WTC11 (cell line): Measurements from ENCODE around the gene CMKLR1. TPM values are rescaled to one million over a fixed set of nuclear protein-coding genes. Genes with fewer than 3 reads are reported as not detected.

Experiments used
- ATAC-seq: fragments of 200-7000 bp; cut with Tn5 transposase; 2 replicates; pipeline ENCODE4 v1.10.0; 2021; ENCODE audit warnings: mild to moderate bottlenecking, moderate library complexity
- CTCF ChIA-PET: fragments of 300-600 bp; sonication (Branson Sonifier 250); formaldehyde crosslinking; loops from one replicate; lab custom pipeline; 2021; ENCODE audit warnings: antibody characterized with exemption; lab: Charles Lee
- POLR2A ChIA-PET: fragments of 350-600 bp; sonication (Branson Sonifier 250); formaldehyde crosslinking; loops from one replicate; lab custom pipeline; 2021; ENCODE audit warnings: antibody characterized with exemption; lab: Charles Lee
- DNase-seq: peaks from one replicate; pipeline ENCODE4 v3.0.0; 2021; ENCODE audit warnings: low spot score
- H3K27ac Mint-ChIP-seq: 2 replicates; pipeline ENCODE4 v1.8.0; 2021; ENCODE audit warnings: mixed read lengths
- H3K27me3 Mint-ChIP-seq: 2 replicates; pipeline ENCODE4 v1.8.0; 2021; ENCODE audit warnings: low read depth, mild to moderate bottlenecking, moderate library complexity, mixed read lengths
- H3K36me3 Mint-ChIP-seq: 2 replicates; pipeline ENCODE4 v1.8.0; 2021; ENCODE audit warnings: mixed read lengths
- H3K4me1 Mint-ChIP-seq: 2 replicates; pipeline ENCODE4 v1.8.0; 2022; ENCODE audit warnings: mixed read lengths
- H3K4me3 Mint-ChIP-seq: 2 replicates; pipeline ENCODE4 v1.8.0; 2021; ENCODE audit warnings: mild to moderate bottlenecking, moderate library complexity, mixed read lengths
- H3K9me3 Mint-ChIP-seq: 2 replicates; pipeline ENCODE4 v1.8.0; 2021; ENCODE audit warnings: mixed read lengths
- ATF3 ChIP-seq: sonication (generic); formaldehyde crosslinking; conservative IDR thresholded peaks from 2 replicates; pipeline ENCODE4 v1.8.1; 2022; ENCODE audit warnings: mild to moderate bottlenecking, missing genetic modification reagents
- ETV6 ChIP-seq: sonication (generic); formaldehyde crosslinking; IDR thresholded peaks from 2 replicates; pipeline ENCODE4 v1.8.1; 2022; ENCODE audit warnings: mild to moderate bottlenecking, missing genetic modification reagents
- JUN ChIP-seq: sonication (generic); formaldehyde crosslinking; IDR thresholded peaks from 2 replicates; pipeline ENCODE4 v1.8.0; 2023; ENCODE audit warnings: mild to moderate bottlenecking, missing genetic modification reagents
- NR1H2 ChIP-seq: sonication (generic); formaldehyde crosslinking; IDR thresholded peaks from 2 replicates; pipeline ENCODE4 v1.9.0; 2021; ENCODE audit warnings: mild to moderate bottlenecking, moderate library complexity, missing genetic modification reagents
- NR2C2 ChIP-seq: sonication (generic); formaldehyde crosslinking; IDR thresholded peaks from 2 replicates; pipeline ENCODE4 v1.8.0; 2022; ENCODE audit warnings: mild to moderate bottlenecking, missing genetic modification reagents
- RELA ChIP-seq: sonication (generic); formaldehyde crosslinking; IDR thresholded peaks from 2 replicates; pipeline ENCODE4 v1.8.1; 2022; ENCODE audit warnings: missing genetic modification reagents, mild to moderate bottlenecking, borderline replicate concordance
- ZNF138 ChIP-seq: sonication (generic); formaldehyde crosslinking; conservative IDR thresholded peaks from 2 replicates; pipeline ENCODE4 v1.8.1; 2022; ENCODE audit warnings: mild to moderate bottlenecking, moderate library complexity, missing genetic modification reagents
- ZNF281 ChIP-seq: sonication (generic); formaldehyde crosslinking; IDR thresholded peaks from 2 replicates; pipeline ENCODE4 v1.8.0; 2023; ENCODE audit warnings: mild to moderate bottlenecking, missing genetic modification reagents
- ZNF416 ChIP-seq: fragments of 250-450 bp; sonication (Bioruptor Pico); IDR thresholded peaks from 2 replicates; pipeline ENCODE4 v1.9.0; 2021; ENCODE audit warnings: mild to moderate bottlenecking, inconsistent platforms
- total RNA-seq: library from RNA; stranded (reverse); gene quantifications from 3 replicates; pipeline ENCODE4 v1.2.3, GENCODE V29; 2021
- TF ChIP-seq, protein P1 (sequence below): sonication (generic); formaldehyde crosslinking; IDR thresholded peaks from 2 replicates; pipeline ENCODE4 v1.8.0; 2023; ENCODE audit warnings: missing genetic modification reagents, mild to moderate bottlenecking, borderline replicate concordance

CMKLR1 gene
- total RNA-seq, 1 experiment from 2014 or later = 1.6 TPM

DNA sequence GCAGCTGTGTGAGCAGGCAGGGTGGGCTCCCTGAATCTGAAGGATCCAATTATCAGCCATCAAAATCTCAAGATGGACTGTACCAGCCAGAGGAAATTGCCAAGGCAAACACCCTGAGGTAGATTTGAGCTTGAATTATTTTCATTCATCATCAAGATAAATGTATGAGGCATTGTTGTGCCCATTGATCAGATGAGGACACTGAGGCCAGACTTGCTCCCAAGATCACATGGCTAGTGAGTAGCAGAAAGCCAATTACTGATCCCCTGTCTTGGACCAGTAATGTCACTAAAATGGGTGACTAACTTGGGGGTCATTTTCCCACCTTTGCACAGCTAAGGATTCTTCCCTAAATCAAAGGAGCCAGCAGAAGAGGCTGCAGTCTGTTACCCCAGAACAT, 20.9 kb upstream of the CMKLR1 start (continued):
- TF ChIP-seq, protein P1, sequence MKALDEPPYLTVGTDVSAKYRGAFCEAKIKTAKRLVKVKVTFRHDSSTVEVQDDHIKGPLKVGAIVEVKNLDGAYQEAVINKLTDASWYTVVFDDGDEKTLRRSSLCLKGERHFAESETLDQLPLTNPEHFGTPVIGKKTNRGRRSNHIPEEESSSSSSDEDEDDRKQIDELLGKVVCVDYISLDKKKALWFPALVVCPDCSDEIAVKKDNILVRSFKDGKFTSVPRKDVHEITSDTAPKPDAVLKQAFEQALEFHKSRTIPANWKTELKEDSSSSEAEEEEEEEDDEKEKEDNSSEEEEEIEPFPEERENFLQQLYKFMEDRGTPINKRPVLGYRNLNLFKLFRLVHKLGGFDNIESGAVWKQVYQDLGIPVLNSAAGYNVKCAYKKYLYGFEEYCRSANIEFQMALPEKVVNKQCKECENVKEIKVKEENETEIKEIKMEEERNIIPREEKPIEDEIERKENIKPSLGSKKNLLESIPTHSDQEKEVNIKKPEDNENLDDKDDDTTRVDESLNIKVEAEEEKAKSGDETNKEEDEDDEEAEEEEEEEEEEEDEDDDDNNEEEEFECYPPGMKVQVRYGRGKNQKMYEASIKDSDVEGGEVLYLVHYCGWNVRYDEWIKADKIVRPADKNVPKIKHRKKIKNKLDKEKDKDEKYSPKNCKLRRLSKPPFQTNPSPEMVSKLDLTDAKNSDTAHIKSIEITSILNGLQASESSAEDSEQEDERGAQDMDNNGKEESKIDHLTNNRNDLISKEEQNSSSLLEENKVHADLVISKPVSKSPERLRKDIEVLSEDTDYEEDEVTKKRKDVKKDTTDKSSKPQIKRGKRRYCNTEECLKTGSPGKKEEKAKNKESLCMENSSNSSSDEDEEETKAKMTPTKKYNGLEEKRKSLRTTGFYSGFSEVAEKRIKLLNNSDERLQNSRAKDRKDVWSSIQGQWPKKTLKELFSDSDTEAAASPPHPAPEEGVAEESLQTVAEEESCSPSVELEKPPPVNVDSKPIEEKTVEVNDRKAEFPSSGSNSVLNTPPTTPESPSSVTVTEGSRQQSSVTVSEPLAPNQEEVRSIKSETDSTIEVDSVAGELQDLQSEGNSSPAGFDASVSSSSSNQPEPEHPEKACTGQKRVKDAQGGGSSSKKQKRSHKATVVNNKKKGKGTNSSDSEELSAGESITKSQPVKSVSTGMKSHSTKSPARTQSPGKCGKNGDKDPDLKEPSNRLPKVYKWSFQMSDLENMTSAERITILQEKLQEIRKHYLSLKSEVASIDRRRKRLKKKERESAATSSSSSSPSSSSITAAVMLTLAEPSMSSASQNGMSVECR (CRISPR knock-in tag) = no peak
- TF ChIP-seq ZNF281 (CRISPR knock-in tag) (no peak), JUN (CRISPR knock-in tag) (no peak), NR2C2 (CRISPR knock-in tag) (no peak), ZNF138 (no peak), RELA (CRISPR knock-in tag) (no peak)

- no peak for TF ChIP-seq ZNF416
- no peak overlapping the region for H3K4me3 Mint-ChIP-seq
- H3K36me3 Mint-ChIP-seq = no peaks in the 10 kb centered on the region
- H3K27me3 Mint-ChIP-seq = no peaks in the 10 kb centered on the region; the same call in 1 of the 2 replicates
- H3K27ac Mint-ChIP-seq = no peak overlapping the region
- H3K4me1 Mint-ChIP-seq = peaks cover 19% of the 10 kb centered on the region
- peaks cover 8% of the 10 kb centered on the region for H3K9me3 Mint-ChIP-seq
- ATAC-seq (no peak), DNase-seq (no peak)
- POLR2A ChIA-PET = no interaction called here
- CTCF ChIA-PET = interaction anchor here (1.3 kb wide), 1 partner anchor 12 kb away, joined by 5 read pairs; no protein-coding TSS in a partner anchor
Measured at GRCh38 chr12:108358580-108358965, 19.5 kb upstream of the CMKLR1 start.

DNA sequence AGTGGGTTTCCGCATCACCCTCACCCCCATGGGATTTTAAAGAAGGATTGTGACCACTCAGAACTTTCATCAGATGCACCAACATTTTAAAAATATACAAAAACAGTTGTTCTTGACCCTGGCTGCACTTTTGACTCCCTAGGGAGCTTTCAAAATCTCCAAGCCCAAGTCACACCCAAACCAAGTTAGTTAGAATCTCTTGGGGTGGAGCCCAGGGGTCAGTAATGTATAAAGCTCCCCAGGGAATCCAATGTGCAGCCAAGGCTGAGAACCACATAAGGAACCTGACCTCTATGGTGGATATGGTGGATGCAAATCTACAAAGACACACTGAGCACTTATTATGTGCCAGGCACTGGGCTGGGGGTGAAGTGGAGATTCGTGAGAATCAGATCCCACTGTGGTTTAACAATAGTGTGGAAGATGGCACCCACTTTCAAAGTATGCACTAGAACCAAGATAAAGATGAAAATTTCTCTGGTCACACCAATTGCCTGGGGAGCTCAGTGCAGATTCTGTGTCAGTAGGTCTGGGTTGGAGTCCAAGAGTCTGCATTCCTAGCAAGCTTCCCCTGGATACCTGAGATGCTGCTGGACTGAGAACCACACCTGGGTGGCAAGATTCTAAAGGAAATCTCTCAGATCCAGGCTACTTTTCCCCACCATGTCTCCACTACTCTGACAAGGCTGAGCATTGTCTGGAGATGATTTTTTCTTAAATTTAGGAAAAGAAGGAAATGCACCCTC, 18.9 kb upstream of the CMKLR1 start:
- DNase-seq (no peak), ATAC-seq (no peak)
- H3K27ac Mint-ChIP-seq = no peak overlapping the region
- no peak overlapping the region for H3K4me3 Mint-ChIP-seq
- H3K36me3 Mint-ChIP-seq = no peaks in the 10 kb centered on the region
- ChIA-PET POLR2A (no interaction called here), CTCF (interaction anchor here (1.1 to 1.3 kb wide), 2 partner anchors 12 kb away, joined by 3 to 5 read pairs; no protein-coding TSS in a partner anchor)
- H3K4me1 Mint-ChIP-seq = peaks cover 19% of the 10 kb centered on the region
- H3K9me3 Mint-ChIP-seq = peaks cover 3% of the 10 kb centered on the region; the same call in 1 of the 2 replicates
- H3K27me3 Mint-ChIP-seq = no peaks in the 10 kb centered on the region; the same call in 1 of the 2 replicates
- TF ChIP-seq ETV6 (CRISPR knock-in tag) = no peak
- TF ChIP-seq ATF3 (CRISPR knock-in tag) = no peak
- no peak for TF ChIP-seq NR1H2 (CRISPR knock-in tag)
- no peak for TF ChIP-seq RELA (CRISPR knock-in tag)
